HG03196 (cell line): ENCODE measurements around the gene PAPPA.
A peak's percentile ranks its signal among the peaks of the same experiment; 100 is the strongest.

Source experiments
- ATAC-seq: cut with Tn5 transposase; IDR thresholded peaks from one replicate; pipeline ENCODE4 v1.9.1; 2021; ENCODE audit not compliant: unreplicated experiment

Gene PAPPA

GRCh38 chr9:116450378-116451139 is 297.0 kb downstream of the PAPPA start:
- peak; percentile 64 for ATAC-seq

GRCh38 chr9:116451500-116452115 is 298.0 kb downstream of the PAPPA start:
- no peak for ATAC-seq
